DMS 273 (cell line): Measurements from ENCODE around the gene KCNIP1.
"Not testable (repeated sequence)": the region's sequence is repeated elsewhere in the genome, so short reads cannot be mapped to it uniquely, and the experiment has no call there.

Source experiments
- DNase-seq: peaks from one replicate; lab custom pipeline; 2025; ENCODE audit not compliant: unreplicated experiment; lab: John Stamatoyannopoulos, UW

Gene KCNIP1

DNA sequence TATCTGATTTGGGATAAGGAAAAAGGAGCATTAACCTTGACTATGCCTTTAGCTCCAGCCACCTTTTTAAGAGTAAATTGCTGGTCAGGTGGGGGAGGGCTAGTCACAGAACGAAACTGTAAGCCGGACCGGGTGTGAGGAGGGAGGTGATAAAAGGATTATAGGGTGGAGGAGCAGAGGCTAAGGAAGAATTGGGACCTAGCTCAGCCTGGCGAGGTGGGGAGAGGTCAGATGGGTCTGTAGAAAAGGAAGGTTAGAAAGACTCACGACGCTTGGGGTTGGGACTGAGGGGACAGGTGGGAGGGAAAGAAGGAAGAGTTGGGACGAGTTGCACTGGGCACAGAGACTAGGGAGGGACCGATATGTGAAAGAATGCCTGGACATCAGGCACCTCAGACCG is 262.0 kb downstream of the KCNIP1 start:
- not testable (repeated sequence) for DNase-seq

DNA sequence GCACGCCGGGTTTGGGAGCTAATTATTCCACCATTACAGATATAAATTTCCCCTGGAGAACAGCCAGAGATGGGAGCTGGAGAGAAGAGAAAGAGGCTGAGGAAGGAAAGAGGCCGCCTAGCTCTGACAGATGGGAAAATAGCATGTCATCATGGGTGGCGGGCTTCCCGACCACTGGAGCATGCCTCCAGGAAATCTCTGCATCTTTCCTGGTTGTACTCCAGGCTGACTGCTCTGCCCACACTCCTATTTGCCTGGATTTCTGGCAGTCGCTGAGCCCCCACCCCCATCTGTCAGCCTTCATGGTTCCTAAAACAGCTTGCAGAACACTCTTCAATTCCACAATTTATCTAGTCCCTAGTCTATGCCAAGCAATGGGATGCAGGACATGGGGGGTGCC is 265.4 kb downstream of the KCNIP1 start:
- DNase-seq, result peak; percentile 92

DNA sequence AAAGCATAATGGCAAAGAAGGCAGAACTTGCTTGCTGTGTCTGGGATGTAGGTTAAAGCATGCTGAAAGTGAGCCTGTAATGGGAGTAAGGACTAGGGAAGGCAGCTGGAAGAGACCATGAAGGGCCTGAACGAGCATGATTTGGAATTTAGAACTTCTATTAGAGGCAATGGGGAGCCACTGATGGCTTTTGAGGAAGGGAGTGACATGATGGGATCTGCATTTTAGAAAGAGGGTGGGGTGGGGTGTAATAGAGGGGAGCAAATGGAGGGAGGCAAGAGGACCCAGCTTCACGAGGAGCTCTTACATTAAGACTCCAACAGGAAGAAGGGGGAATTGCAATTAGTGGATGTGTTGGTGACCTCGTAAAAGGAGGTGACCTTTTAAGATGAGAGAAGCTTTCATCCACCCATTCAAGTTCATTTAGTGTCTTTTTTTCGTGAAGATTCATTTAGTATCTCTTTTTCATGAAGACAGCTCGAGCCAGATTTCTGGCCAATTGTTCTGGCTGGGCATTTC is 266.1 kb downstream of the KCNIP1 start:
- peak; percentile 51 for DNase-seq

DNA sequence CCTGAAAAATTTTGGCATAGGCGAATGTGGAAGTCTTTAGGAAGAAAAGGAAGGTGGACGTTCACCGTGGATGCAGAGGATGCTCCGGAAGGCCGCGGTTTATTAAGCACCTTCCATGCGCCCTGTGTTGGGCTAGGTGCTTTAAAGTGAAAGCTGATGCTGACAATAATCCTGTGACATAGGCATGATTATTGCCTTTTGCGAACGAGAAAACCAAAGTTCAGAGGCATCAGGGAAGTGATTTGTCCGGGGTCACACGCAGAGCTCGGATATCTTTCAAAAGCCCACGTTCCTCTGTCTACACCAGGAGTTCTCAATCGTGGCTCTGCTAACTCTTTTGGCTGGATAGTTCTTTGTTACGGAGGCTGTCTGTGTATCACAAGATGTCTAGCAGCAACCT is 267.7 kb downstream of the KCNIP1 start:
- DNase-seq, result no peak

DNA sequence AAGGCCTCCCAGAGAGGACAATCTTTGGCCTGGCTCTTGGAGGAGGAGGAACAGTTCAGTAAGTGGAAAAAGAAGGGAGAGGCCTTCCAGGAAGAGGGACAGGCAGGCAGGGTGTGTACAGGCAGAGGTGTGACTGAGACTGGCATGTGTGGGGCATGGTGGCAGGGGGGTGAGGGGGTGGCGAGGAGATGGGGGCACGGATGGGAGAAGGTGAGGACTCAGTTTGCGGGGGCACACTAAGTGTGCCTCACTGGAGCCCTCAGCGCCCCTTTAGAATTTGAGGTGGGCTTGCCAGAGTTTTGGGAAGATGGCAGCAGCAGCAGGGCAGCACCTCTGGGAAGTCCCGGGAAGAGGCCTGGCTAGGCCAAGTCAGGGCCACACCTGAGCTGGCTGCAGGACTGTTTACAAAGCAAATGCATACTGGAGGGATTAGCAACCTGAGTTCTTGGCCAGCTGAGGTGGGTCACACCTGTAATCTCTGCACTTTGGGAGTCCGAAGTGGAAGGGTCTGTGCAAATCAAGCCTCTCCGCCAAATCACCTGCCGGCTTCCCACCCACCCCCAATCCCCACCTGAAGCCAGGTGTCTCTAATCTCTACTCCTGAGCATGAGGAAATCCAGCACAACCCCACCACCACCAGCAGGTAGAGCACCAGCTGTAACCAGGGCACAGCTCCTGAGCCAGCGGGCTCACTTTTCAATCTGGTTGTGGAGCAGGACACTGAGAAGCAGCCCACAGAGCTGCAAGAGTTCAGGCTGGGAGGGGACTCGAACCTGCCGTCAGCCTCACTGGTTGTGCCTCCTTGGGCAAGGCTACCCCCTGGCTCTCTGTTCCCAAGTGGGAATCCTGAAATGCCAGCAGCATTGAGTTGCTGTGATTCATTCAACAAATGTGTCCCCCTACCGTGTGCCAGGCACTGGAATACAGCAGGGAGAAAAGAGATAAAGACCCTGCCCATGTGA is 269.5 kb downstream of the KCNIP1 start:
- no peak for DNase-seq

DNA sequence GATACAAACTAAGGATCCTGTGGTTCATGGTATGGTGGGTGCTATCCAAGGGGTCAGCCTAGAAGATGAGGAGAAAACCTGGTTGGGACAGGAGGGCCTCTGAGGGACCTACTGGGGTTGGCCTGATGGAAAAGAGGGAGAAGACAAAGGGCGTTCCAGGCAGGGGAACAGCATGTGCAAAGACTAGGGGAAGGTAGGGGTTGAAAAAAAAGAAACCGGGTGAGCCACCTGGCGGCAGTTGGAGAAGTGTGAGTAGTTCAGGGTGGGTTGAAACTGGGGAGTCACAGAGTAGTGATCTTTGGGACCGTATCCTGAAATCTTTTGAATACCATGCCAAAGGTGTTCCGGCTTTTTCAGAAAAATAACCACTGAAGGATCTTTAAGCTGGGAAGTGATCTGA is 271.0 kb downstream of the KCNIP1 start:
- DNase-seq, result no peak

DNA sequence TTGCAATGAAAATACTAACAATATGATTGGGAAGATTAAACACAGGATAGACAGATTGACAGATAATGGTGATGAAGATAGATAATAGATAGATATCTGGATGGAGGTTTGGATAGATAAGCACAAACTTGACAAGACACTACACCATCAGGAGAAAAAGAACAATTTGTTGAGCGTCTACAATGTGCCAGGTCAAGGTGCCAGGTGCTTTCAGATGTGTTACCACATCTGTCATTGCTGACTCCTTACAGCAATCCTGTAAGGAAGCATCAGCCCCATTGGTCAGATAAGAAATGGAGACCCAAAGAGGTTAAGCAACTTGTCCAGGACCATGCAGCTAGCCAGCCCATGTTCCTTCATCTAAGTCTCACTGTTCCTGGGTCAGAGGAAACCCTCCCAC is 278.1 kb downstream of the KCNIP1 start:
- no peak for DNase-seq

DNA sequence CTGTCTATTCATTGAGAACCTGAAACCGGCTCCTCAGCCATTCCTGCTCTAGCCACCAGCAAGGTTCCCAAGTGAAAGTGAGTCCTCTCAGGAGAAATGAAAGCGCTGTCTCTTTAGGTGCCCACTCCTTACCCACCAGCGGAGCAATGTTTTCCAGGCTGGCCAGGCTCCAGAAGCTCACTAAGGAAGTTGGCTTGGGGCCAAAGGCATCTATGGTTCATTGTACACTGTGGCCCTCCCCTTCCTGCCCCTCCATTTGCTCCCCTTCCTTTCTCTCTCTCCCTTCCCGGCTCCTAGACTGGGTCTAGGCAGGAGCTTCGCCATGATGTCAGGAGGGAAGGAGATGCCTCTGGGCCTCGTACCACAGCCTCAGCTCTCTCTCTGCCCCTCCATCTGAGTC is 278.6 kb downstream of the KCNIP1 start:
- peak; percentile 66 for DNase-seq

DNA sequence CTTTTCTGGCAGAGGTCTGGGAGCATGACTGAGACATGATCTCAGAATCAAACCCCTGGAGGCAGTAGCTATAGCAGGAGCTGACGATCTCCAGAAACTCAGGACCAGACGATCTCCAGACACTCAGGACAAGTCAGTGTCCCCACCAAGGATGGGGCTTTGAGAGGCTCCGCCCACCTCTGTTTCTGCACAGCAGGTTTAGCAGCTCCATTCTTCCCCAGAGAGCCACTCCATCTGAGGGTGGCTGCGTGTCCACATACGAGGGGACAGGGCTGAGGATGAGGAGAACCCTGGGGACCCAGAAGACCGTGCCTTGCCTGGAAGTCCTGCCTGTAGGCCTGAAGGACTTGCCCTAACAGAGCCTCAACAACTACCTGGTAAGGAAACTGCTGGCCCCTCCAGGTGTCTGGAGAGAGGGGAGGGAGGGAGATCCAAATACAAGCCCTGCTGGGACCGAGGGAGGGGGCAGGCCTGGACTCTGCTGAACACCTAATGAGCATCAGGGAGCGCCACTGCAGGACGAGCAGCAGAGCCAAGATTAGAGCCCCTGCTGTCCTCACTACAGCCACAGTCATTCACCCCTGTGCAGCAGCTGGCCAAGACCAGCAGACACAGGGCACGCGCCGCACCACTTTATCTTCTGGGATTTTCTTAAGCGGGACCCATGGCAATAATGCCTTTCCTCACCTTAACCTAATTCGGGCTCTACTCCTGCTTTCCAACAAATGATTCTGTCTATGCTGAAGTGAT is 279.9 kb downstream of the KCNIP1 start, which contains the start of gene GABRP:
GABRP (plus strand) TSS at position 228 of the 750 bp plus-strand sequence. CDS start 4,891 bp downstream, outside the sequence.
- no peak for DNase-seq

DNA sequence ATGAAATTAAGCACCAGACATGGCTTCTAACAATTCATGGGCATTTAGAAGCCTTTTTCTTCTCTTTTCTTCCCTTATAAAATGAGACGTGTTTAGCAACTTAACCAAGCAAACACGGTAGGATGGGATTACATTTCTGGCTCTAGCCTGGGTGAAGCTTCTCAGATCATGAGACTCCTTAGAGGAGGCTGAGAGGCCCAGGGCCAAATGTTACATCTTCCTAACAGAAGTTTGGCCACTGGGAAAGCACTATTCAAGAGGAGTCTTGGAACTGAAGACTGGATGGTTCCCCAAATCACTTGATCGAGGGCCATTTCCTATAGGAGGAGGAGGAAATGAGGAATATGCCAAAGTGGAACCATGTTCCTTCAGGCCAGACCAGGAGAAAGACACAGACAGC is 281.6 kb downstream of the KCNIP1 start:
- DNase-seq, result no peak
